Measurements from ENCODE around the gene GPATCH11.

DNA sequence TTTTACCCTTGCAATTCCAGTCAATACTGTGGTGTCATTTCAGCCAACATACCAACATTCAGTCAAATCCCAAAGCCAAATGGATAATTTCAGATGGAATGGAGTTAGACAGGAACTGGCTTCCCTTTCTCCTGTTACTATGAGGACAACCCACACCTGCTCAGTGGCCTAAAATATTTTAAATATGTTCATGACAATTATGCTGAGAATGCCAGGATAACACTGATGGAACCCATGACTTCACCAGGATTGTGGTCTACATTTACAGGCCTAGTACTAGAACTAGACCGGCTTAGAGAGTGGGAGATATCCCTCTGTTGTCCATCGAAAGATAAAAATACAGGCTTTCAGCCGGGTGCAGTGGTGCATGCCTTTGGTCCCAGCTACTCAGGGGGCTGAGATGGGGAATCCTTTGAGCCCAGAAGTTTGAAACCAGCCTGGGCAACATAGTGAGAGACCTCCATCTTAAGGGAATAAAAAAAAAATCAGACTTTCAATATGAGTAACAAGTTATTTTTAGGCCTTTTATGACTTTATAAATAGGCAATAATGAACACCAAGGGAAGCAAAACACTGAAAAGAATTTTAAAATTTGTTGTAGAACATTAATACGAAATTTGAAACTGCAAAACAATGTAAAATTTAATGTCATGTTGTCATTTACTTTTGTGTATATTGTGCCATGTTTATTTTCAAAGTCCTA is 14.2 kb downstream of the GPATCH11 start:
- TF ChIP-seq, protein P1, sequence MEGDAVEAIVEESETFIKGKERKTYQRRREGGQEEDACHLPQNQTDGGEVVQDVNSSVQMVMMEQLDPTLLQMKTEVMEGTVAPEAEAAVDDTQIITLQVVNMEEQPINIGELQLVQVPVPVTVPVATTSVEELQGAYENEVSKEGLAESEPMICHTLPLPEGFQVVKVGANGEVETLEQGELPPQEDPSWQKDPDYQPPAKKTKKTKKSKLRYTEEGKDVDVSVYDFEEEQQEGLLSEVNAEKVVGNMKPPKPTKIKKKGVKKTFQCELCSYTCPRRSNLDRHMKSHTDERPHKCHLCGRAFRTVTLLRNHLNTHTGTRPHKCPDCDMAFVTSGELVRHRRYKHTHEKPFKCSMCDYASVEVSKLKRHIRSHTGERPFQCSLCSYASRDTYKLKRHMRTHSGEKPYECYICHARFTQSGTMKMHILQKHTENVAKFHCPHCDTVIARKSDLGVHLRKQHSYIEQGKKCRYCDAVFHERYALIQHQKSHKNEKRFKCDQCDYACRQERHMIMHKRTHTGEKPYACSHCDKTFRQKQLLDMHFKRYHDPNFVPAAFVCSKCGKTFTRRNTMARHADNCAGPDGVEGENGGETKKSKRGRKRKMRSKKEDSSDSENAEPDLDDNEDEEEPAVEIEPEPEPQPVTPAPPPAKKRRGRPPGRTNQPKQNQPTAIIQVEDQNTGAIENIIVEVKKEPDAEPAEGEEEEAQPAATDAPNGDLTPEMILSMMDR (conservative IDR thresholded peaks at IDR 0.05 in 1 of 2, IDR thresholded peaks at IDR 0.05 in 1 of 2; ENCODE audit: extremely low read depth in 1 of 2, insufficient read depth in 1 of 2, low read depth in 1 of 2, low read length in 2 of 2): no peak
- no peak for TF ChIP-seq EZH2 (IDR thresholded peaks at IDR 0.05; ENCODE audit: borderline replicate concordance, low read length)

Data from mammary epithelial cell (primary cell).